SH-SY5Y (cell line): ENCODE measurements around the gene FCER2.

Experiments used
- GATA2 ChIP-seq: IDR thresholded peaks from 2 replicates; pipeline ENCODE4 v1.6.1; 2011; ENCODE audit warnings: mild to moderate bottlenecking, low read depth, low read length
- GATA3 ChIP-seq: IDR thresholded peaks from 2 replicates; pipeline ENCODE4 v1.6.1; 2011; ENCODE audit warnings: low read depth, mild to moderate bottlenecking, low read length, moderate library complexity

GRCh38 chr19:7732045-7732444, 30.1 kb upstream of the FCER2 start, which contains the start of gene CLEC4G:
- TF ChIP-seq GATA2 (no peak), GATA3 (no peak)
